HG02884 (cell line): ENCODE results near the gene ZNF445.
"Not testable (repeated sequence)": the region's sequence is repeated elsewhere in the genome, so short reads cannot be mapped to it uniquely, and the experiment has no call there.

Experiments used
- ATAC-seq: cut with Tn5 transposase; IDR thresholded peaks from one replicate; pipeline ENCODE4 v1.9.1; 2021; ENCODE audit warnings: mild to moderate bottlenecking, moderate library complexity; ENCODE audit not compliant: unreplicated experiment

The ZNF445 gene

GRCh38 chr3:44436181-44436580 lies 41.3 kb downstream of the ZNF445 start:
- ATAC-seq: no peak

- ATAC-seq: no peak
These were observed 42.5 kb downstream of the ZNF445 start for GRCh38 chr3:44434834-44435510.

- ATAC-seq: no peak
These were observed 47.0 kb downstream of the ZNF445 start for GRCh38 chr3:44430466-44430865.

DNA sequence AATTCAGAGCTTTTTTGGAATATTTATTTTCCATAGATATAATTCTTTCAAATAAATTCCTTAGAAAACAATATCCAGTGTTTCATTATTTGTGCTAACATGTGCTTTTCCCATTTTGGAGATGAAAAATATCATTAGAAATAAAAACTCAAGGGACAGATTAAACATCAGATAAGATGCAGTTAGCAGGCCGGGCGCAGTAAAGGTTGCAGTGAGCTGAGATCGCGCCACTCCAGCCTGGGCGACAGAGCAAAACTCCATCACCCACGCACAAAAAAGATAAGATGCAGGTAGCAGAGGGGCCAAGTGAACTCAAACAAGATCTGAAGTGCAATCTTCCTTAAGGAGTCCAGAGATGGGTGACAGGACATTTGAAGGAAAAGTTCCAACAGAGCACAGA lies 48.0 kb downstream of the ZNF445 start:
- no peak for ATAC-seq

- ATAC-seq: no peak
These were observed 48.6 kb downstream of the ZNF445 start for GRCh38 chr3:44428910-44429309.

- ATAC-seq: no peak
These were observed 49.8 kb downstream of the ZNF445 start for GRCh38 chr3:44427683-44428082.

DNA sequence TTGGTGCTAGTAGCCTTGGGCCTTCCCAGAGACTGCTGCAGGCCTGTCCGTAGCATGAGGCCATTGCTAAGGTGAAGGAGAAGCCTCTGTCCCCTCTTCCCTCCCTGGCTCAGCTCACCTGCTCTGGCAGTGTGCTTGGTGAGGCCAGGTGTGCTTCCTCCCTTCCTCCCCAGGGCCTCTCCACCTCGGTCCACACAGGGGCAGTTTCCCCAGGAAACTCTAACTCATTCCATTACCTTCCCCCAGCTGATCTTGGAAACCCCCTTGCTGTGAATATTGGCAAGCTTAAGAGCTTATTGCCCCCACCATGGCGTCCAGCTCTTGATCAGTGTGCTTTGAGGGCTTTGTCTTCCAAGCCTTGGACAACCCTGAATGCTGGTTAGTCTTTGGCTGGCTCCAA lies 52.7 kb downstream of the ZNF445 start:
- ATAC-seq: no peak

DNA sequence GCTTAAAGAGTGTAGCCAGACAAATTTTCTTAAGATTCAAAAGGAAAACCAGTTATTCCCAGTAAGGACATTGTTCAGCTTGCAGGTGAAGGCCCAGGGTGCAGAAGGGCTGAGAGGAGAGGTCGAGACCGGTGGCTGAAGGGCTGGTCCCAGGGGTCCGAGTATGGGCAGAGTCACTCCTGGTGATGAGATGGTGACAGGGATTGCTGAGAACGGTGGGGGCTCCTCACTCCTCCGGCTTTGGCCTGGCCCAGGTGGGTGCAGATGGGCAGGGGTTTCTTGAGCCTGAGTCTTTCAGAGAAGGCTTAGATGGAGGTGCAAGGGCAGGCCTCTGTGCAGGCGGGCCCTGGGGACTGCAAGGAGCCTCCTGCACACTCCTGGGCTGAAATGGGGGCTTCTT lies 56.2 kb downstream of the ZNF445 start:
- no peak for ATAC-seq

DNA sequence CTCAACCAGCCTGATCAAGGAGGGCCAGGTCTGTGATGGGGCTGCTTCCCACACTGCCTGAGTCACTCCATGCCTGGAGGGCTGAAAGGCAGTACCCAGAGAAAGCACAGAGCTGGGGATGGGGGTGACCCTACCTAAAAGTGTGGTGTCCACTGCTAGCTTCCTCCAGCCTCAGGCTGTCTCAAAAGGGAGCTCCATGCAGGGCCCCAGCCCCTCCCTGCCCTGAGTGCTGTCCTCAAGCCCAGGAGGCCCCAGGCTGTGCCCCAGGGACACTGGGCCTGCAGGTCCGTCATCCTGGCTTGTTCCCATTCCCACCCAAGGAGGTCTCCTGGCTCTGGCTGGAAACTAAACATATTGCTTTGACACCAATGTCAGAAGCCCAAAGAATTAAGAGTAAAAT lies 56.8 kb downstream of the ZNF445 start:
- no peak for ATAC-seq

DNA sequence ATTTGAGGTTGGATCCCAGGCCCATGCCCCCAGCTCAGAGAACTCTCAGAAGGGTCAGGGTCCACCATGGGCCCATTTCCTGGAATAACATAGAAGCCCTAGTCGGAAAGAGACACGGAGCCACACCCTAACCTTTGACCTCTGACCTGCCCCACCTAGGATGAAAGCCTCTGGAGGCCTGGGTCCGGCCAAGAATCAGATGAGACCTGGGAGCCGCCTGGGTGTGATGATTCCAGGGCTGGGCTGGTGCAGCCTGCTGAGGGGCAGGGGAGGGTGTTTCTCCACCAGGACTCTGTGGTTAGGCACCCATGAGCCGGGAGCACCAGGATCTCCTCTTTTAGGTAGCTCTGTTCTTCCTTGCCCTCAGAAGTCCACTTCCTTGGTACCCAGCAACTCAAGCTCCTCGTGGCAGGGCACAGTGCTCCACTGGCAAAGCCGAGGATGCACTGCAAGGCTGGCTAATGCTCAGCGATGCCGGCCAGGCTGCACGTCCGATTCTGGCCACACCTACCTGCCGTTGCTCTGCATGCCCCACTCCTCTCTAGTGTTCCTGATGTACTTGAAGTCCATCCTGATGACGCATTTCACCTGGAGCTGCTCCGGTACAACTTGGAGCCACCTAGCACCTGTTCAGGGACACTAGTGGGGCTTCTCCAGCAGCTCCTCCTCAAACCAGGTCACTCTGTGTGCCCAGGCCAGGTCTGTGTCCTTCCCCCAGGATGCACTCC lies 57.4 kb downstream of the ZNF445 start:
- no peak for ATAC-seq

DNA sequence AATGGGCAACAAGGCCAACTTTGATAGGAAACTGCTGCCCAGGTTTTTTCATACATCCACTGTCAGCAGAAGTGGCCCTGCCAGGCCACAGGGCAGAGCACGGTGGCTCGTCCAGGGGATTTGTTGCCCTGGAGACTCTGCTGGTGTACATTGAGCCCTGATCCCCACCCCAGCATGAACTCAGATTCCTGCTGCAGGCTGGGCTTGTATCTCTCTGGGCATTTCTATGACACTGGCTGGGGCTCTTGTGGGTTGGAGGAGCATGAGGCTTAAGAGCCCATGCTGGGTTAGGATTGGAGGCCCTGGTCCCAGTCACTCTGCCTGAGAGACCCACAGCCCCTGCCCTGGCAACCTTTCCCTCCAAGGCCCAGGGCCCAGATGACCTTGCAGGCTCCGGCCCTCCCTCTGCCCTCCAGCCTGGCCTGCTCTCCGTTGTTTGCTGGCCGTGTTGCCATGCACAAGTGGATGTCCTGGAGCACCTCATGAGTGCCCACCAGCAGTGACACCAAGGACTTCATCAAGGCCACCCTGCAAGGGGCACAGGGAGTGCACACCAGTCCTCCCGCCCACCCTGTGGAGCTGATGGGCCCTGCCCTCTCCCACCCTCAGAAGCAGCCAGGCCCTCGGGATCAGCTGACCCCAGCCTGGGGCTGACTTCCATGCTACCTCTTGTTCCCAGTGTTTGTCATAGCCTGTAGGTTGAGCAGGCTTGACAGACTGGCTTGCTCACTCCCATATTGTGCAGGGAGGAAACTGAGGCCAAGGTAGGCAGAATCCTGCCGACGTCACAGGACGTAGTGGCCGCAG lies 58.2 kb downstream of the ZNF445 start:
- no peak for ATAC-seq

- ATAC-seq: no peak
These were observed 58.9 kb downstream of the ZNF445 start for GRCh38 chr3:44418549-44418948.

DNA sequence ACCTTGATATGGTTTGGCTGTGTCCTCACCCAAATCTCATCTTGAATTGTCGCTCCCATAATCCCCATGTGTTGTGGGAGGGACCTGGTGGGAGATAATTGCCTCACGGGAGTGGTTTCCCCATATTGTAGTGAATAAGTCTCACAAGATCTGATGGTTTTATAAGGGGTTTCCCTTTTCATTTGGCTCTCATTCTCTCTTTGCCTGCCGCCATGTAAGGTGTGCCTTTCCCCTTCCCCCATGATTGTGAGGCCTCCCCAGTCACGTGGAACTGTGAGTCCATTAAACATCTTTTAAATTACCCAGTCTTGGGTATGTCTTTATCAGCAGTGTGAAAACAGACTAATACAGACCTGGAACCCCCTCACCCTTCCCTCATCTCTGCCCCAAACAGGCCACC lies 59.4 kb downstream of the ZNF445 start:
- ATAC-seq: not testable (repeated sequence)

DNA sequence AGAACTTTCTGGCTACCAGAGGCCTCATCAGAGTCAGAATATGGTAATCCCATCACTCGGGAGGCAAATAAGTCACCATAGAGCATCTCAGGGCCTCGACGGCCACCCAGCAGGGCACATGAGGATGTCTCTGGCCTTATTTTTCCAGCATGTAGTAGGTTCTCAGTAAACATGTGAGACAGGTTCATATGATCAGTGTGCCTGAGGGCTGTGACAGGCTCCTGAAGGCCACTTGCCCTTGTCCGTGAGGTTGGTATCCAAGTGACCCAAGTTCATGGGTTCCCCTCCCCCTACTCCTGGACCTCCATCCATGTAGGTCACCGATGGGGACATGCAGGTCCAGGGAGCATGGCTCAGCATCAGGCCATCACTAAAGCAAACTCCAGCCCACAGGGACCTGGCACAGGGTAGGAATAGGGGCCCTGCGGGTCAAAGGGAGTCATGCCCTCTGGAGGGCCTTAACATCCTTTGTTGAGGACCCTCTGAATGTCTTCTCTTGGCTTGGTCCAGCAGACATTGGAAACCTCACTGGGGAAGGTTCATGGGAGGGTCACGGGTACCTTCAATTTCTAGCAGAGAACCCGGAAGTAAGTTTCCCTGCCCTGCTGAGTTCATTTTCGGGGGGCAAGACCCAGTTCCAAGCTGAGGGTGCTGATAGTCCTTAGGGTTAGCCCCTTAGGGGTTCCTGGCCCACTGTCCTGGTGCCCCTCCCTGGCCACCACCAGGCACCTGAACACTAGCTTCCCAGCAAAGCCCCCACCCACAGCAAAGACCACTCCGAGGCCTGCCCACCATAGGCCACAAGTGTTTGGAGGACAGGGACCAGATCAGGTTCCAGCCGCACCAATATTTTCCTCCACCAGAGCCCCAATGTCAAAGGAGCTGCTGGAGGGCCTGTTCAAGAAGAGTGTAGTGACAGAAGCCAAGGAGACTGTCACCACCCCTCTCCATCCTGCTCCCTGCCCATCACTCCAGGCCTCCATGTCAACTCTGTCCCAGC lies 61.1 kb downstream of the ZNF445 start:
- no peak for ATAC-seq

DNA sequence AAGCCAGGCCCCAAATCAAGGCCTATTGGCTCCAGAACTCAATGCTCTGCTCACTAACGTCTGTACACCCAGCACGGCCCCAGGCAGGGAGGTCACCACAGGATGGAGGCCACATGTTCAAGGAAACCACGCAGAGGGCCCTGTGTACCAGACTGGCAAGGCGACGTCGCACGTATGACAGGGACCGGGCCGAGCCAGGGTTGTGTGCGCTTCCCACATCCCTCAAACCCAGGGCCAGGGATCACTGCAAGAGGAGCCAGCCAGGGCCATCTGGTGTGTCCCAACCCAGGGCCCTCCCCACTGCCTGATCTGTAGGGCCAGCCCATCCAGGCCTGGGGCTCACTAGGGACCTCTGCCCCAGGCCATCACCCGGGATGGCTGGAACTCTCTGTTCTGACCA lies 62.0 kb downstream of the ZNF445 start:
- ATAC-seq: no peak

- no peak for ATAC-seq
These were observed 62.9 kb downstream of the ZNF445 start for GRCh38 chr3:44414517-44415090.

DNA sequence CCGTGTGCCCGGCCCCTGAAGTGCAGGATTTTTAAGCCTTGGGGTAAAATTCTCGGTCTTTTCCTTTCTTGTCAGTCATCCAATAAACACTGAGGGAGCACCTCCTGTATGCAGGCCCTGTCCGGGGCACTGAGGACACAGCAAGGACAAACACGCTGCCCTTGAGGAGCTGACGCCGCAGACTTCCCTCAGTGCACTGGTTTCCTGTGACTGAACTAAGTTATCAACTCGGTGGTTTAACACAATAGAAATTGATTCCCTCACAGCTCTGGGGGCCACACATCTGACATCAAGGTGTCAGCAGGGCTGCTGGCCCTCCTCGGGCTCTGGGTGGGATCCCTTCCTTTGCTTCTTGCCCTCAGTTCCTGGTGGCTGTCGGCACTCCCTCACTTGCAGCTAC lies 65.1 kb downstream of the ZNF445 start:
- ATAC-seq: no peak

- ATAC-seq: no peak
These were observed 66.3 kb downstream of the ZNF445 start for GRCh38 chr3:44411031-44411645.

DNA sequence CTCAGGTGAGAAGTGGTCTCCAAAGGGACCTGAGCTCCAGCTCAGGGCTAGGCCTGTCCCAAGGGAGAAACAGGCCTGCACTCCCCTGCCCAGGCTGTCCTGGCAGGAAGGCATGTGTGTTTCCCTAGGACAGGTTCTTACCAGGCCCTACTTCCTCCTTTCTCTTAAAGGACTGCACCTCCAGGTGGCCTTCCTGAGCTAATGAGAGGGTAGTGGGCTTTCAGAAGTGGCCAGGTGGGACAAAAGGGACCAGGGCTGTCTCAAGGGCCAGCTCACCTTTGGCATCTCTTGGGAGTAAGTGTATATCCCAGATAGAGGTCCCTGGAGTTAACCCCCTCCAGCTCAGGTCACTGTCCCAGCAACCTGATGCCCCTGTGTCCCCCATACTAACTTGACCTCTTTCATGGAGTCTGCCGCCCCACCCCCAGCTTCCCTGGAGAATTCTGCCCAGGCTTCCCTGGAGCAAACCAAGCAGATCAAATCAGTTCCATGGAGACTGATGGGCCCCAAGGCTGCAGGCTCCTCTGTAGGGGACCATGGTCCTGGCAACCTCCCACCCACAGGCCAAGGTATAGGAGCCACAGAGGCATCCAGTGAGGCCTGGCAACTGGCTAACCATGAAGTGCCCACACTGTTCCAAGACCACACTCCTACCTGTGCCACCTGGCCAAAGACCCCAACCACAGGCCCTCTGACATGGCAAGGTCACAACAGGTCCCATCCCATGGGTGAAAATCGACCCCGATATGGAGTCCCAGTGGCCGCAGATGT lies 67.6 kb downstream of the ZNF445 start:
- no peak for ATAC-seq
